GM19397 (cell line): ENCODE results near the gene TPGS1.

ENCODE experiments used
- ATAC-seq: cut with Tn5 transposase; IDR thresholded peaks from one replicate; pipeline ENCODE4 v1.9.1; 2021; ENCODE audit warnings: mild to moderate bottlenecking, moderate library complexity; ENCODE audit not compliant: unreplicated experiment

TPGS1 gene

GRCh38 chr19:538641-539428 lies 31.5 kb downstream of the TPGS1 start:
- no peak for ATAC-seq

GRCh38 chr19:539429-540030 lies 32.2 kb downstream of the TPGS1 start:
- no peak for ATAC-seq

- no peak for ATAC-seq
These were observed 33.8 kb downstream of the TPGS1 start for GRCh38 chr19:540867-541637.

GRCh38 chr19:541699-542098 lies 34.4 kb downstream of the TPGS1 start:
- ATAC-seq, result no peak

GRCh38 chr19:542173-542866 lies 35.0 kb downstream of the TPGS1 start:
- no peak for ATAC-seq

GRCh38 chr19:543910-544608 lies 36.8 kb downstream of the TPGS1 start, which contains the start of gene GZMM:
Gene GZMM (plus strand): TSS chr19:544053. CDS start chr19:544072, 19 bp downstream.
- no peak for ATAC-seq

- no peak for ATAC-seq
These were observed 39.8 kb downstream of the TPGS1 start for GRCh38 chr19:547117-547516.

GRCh38 chr19:547836-548720 lies 40.8 kb downstream of the TPGS1 start:
- ATAC-seq, result no peak

- no peak for ATAC-seq
These were observed 41.9 kb downstream of the TPGS1 start for GRCh38 chr19:548886-549830.

- no peak for ATAC-seq
These were observed 47.5 kb downstream of the TPGS1 start for GRCh38 chr19:554817-555216.

GRCh38 chr19:555474-555808 lies 48.1 kb downstream of the TPGS1 start:
- ATAC-seq, result no peak

GRCh38 chr19:556611-557382 lies 49.5 kb downstream of the TPGS1 start:
- ATAC-seq, result no peak

GRCh38 chr19:558770-559439 lies 51.6 kb downstream of the TPGS1 start:
- no peak for ATAC-seq

- ATAC-seq, result no peak
These were observed 52.8 kb downstream of the TPGS1 start for GRCh38 chr19:560121-560520.

- no peak for ATAC-seq
These were observed 59.1 kb downstream of the TPGS1 start for GRCh38 chr19:566403-566802.

GRCh38 chr19:566844-567243 lies 59.5 kb downstream of the TPGS1 start:
- no peak for ATAC-seq

GRCh38 chr19:567296-567900 lies 60.1 kb downstream of the TPGS1 start:
- ATAC-seq, result no peak
